GM19455 (cell line): Measurements from ENCODE around the gene SRRM5.
"Not testable (repeated sequence)": the region's sequence is repeated elsewhere in the genome, so short reads cannot be mapped to it uniquely, and the experiment has no call there.

Experiments used
- ATAC-seq: cut with Tn5 transposase; IDR thresholded peaks from one replicate; pipeline ENCODE4 v1.9.1; 2021; ENCODE audit not compliant: unreplicated experiment

Gene SRRM5

GRCh38 chr19:43611788-43612187, at the start of gene SRRM5:
Gene SRRM5, plus strand, starts transcription at chr19:43612088. Its CDS starts 34 bp downstream, at chr19:43612122.
- no peak for ATAC-seq

GRCh38 chr19:43562226-43562697, 49.6 kb upstream of the SRRM5 start:
- ATAC-seq = no peak

DNA sequence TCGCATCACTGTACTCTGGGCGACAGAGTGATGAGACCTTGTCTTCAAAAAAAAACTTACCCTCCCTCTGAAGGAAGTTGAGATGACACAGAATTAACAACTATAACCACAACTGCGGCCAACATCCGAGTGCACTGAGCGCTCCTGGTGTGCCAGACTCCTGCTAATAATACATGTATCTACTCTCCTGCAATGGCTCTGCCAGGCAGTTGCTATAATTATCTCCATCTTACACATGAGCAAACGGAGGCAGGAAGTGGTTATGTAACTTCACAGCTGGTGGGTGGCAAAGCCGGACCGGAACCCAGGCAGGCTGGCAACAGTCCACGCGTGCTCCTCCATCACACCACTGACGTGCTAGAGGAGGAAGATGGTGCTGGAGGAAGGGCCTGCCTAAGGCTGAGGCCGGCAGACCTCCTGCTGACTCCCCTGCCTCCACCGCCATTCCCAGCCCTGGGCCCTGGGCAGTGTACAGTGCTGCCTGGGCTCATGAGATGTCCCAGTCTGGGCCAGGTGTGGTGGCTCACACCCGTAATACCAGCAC, 49.1 kb upstream of the SRRM5 start:
- ATAC-seq = peak; percentile 45

GRCh38 chr19:43563816-43564457, 48.0 kb upstream of the SRRM5 start:
- no peak for ATAC-seq

DNA sequence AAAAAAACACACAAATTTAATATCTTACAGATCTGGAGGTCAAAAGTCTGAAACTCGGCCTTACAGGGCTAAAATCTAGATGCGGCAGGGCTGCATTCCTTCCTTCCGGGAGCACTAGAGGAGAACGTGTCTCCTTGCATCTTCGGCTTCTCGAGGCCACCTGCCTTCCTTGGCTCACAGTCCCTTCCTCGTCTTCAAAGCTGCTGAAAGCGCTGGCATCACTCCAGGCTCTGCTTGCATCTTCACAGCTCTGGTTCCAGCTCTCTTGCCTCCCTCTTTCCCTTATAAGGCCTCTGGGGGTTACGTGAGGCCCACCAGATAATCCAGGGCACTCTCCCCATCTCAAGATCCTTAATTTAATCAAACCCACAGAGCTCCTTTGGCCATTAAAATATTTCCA, 47.1 kb upstream of the SRRM5 start:
- ATAC-seq = no peak

- no peak for ATAC-seq
Measured at GRCh38 chr19:43569657-43570056, 42.2 kb upstream of the SRRM5 start.

DNA sequence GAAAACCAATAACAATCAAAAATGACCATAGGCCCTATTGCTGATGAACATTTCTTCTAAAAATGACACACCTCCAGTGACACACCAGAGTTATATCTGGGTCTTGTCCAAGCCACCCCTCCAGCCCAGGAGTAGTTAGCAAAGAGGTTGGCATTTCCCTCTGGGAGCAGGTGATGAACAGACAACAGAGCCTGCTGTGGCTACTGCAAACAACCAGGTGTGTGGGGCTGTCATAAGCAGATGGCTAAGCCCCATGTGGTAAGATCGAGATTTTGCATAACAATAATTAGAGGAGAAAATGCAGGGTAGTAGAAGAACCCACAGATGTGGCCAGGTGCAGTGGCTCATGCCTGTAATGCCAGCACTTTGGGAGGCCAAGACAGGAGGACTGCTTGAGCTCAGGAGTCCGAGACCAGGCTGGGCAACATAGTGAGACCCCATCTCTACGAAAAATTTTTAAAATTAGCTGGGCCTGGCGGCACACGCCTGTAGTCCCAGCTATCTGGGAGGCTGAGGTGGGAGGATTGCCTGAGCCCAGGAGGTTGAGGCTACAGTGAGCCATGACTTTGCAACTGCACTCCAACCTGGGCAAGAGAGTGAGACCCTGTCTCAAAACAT, 41.6 kb upstream of the SRRM5 start:
- ATAC-seq = no peak

GRCh38 chr19:43572171-43572588, 39.7 kb upstream of the SRRM5 start:
- no peak for ATAC-seq

GRCh38 chr19:43574424-43575155, 37.3 kb upstream of the SRRM5 start:
- ATAC-seq = no peak

GRCh38 chr19:43575156-43575950, 36.5 kb upstream of the SRRM5 start, which contains the start of the genes PINLYP and XRCC1:
Gene PINLYP, plus strand, starts transcription at chr19:43575801. Its CDS starts 1,391 bp downstream, at chr19:43577192.
Gene XRCC1, minus strand, starts transcription at chr19:43575527. Its CDS starts 69 bp downstream, at chr19:43575458.
- peak; percentile 95 for ATAC-seq

DNA sequence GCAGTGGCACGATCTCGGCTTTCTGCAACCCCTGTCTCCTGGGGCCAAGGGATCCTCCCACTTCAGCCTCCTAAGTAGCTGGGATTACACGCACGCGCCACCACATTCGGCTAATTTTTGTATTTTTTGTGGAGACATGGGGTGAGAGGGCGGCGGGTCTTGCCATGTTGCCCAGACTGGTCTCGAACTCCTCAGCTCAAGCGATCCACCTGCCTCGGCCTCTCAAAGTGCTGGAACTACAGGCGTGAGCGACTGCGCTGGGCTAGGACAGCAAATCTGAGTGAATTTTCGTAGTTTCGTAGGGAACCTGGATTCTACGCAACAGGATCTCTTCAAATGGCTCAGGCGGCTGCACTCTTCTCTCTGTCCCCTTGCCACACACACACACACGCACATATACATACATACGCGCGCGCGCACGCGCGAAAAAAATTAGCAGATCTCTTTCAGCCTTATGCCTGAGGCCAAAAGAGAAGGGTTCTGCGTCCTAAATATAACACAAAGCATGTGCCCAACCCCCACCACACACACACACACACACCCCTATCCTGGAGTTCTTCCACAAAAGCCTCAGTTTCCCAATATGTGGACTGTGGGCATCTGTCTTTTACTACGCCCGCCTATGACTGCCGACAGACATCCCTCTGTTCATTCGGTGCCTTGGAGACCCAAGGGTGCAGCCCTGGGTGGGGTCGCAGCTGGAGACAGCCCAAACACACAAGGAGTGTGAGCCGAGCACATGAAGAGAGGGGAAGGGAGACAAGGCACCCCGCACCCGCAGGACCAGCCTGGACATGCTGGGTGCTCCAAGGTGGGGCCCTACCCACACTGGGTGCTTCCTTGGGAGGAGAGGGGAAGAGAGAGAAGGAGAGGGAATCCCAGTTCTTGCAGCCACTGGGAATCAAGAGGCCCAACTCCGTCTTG, 35.7 kb upstream of the SRRM5 start:
- peak; percentile 3 for ATAC-seq

DNA sequence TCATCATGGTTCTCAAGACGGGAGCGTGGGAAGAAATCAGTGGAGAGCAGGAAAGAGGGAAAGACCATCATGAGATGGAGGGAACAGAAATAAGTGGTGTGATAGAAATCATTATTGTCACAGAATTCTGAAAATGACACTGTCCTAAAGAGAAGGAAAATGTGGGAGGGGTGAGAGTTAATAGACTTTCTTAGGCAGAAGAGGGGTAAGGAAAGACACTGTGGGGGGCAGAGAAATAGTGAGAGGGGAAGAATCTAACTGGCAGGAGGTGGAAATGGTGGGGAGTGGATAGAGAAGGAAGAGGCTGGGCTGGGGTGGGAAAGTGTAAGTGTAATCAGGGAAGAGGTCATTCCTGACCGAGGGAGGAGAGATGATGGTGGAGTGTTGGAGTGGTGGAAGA, 33.1 kb upstream of the SRRM5 start:
- no peak for ATAC-seq

DNA sequence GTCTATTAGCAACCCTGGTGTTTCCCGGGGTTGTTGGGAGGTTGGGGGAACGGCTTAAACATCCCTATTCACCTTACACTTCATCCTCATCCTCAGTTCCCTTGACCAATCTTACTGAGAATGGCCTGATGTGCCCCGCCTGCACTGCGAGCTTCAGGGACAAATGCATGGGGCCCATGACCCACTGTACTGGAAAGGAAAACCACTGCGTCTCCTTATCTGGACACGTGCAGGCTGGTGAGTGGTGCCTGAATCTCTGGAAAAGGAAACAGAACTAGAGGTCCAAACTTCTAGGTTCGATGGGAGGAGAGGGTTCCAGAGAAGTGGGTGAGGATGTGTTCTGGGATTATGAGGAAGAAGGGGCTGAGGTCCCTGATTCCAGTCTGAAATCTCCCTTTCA, 30.4 kb upstream of the SRRM5 start:
- no peak for ATAC-seq

DNA sequence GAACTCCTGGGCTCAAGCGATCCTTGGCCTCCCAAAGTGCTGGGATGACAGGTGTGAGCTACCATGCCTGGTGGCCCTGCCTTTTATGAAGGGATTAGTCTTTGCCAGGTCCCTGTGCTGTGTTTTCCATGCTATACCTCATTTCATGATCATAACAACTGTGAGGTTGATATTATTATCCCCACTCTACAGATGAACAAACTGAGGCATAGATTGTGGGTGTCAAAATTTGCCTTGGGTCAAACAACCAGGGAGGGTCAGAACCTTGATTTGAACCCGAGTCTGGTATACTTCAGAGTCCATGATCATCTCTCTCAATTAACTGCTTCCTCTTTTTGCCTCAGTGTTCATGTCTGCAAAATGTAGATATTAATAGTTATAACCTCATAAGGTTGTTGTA, 29.4 kb upstream of the SRRM5 start:
- no peak for ATAC-seq

- ATAC-seq = no peak
Measured at GRCh38 chr19:43584484-43584883, 27.4 kb upstream of the SRRM5 start.

DNA sequence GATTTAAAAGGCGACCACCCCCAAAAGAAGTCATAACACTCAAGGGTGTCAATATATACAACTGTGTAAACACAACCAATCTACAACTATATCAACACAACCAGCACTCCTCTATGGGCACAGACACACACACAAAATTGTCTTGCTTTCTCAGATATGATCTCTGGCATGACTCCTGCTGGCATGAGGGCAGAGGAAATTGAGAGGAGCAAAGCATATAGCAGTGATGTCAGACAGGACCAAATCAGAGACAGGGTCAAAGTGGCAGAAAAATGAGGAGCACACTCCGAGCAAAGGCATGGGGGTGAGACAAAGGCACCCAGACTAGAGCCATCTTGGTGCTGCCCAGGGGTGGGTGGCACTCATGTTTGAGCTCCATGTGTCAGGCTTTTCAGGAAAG, 25.5 kb upstream of the SRRM5 start:
- no peak for ATAC-seq

- ATAC-seq = not testable (repeated sequence)
Measured at GRCh38 chr19:43587029-43587428, 24.9 kb upstream of the SRRM5 start.

DNA sequence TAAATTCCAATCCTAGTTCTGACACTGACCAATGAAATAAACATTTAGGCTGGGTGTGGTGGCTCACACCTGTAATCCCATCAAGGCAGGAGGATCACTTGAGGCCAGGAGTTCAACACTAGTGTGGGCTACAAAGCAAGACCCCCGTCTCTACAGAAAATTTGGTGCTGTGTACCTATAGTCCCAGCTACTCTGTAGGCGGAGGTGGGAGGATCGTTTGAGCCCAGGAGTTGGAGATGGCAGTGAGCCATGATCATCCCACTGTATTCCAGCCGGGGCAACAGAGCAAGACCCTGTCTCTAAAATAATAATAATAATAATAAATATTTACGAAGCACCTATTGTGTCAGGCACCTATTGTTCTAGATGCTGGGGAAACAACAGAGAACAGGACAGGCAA, 22.6 kb upstream of the SRRM5 start:
- no peak for ATAC-seq

DNA sequence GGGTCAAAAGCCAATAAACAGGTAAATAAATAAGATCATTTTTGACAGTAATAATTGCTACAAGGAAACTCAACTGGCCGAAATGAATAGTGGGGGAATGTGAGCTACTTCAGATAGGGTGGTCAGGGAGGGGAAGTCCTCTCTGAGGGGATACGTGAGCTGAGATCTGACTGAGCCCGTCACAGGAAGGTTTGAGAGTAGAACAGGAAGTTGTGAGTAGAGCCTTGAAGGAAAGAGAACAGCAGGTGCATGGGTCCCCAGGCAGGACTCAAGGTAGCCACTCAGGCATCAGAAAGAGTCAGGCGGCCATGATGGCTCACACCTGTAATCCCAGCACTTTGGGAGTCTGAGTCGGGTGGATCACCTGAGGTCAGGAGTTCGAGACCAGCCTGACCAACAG, 22.2 kb upstream of the SRRM5 start:
- ATAC-seq = no peak
